ENCODE measurements around the gene SP3. TPM values are rescaled to one million over a fixed set of nuclear protein-coding genes. Genes with fewer than 3 reads are reported as not detected.

SP3 gene
- total RNA-seq, 1 donor from 2014 or later = 210 TPM

DNA sequence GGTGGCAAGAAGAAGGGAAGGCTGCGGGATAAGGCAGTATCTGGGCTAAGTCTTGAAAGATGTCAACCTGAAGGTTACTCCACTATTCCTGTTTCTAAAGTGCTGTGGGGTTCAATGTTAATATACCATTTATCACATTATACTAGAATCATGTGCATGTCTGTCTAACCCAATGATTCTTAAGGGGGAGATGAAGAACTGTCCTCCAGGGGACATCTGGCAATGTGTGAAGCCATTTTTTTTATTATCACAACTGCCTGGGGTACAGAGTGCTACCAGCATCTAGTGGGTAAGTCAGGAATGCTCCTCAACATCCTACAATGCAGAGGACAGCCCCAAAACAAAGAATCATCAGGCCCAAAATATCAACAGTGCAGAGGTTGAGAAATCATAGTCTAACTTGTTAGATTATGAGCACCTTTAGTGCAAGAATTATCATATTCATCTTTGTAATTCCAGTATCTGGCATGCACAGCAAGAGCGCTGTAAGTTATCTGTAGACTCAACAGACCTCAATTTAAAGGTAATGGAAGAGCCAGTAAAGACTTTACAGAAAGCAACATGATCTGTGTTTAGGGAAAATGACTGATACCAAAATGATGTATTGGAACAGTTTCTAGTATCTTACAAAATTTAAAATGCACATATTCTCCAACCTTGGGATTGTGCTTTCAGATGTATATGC, 26.3 kb downstream of the SP3 start:
- H4K20me1 ChIP-seq (ENCODE audit: low read depth) = peaks cover 99% of the 10 kb centered on the region
- H3K27me3 ChIP-seq = no peaks in the 10 kb centered on the region
- no peak overlapping the region for H2AFZ ChIP-seq (replicated peaks)
- H3F3A ChIP-seq (ENCODE audit: low read depth) = no peaks in the 10 kb centered on the region
- peaks cover 9% of the 10 kb centered on the region for H3K4me1 Mint-ChIP-seq
- no peak for DNase-seq (ENCODE audit: low spot score)
- no peak overlapping the region for H3K27ac ChIP-seq
- no peak overlapping the region for H3K4me3 Mint-ChIP-seq
- H3K79me2 ChIP-seq (ENCODE audit: low read depth) = peaks cover 100% of the 10 kb centered on the region
- no peak for TF ChIP-seq EZH2phosphoT487 (IDR thresholded peaks at IDR 0.05)
- TF ChIP-seq, protein P1, sequence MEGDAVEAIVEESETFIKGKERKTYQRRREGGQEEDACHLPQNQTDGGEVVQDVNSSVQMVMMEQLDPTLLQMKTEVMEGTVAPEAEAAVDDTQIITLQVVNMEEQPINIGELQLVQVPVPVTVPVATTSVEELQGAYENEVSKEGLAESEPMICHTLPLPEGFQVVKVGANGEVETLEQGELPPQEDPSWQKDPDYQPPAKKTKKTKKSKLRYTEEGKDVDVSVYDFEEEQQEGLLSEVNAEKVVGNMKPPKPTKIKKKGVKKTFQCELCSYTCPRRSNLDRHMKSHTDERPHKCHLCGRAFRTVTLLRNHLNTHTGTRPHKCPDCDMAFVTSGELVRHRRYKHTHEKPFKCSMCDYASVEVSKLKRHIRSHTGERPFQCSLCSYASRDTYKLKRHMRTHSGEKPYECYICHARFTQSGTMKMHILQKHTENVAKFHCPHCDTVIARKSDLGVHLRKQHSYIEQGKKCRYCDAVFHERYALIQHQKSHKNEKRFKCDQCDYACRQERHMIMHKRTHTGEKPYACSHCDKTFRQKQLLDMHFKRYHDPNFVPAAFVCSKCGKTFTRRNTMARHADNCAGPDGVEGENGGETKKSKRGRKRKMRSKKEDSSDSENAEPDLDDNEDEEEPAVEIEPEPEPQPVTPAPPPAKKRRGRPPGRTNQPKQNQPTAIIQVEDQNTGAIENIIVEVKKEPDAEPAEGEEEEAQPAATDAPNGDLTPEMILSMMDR (IDR thresholded peaks at IDR 0.05) = no peak
- TF ChIP-seq EZH2 (IDR thresholded peaks at IDR 0.05) = no peak
- no peak overlapping the region for H3K27ac Mint-ChIP-seq
- no peak overlapping the region for H3K4me3 ChIP-seq
- no peaks in the 10 kb centered on the region for H3K9me3 ChIP-seq (ENCODE audit: low read depth)
- H3K27me3 Mint-ChIP-seq (ENCODE audit: insufficient read depth, low read depth) = no peaks in the 10 kb centered on the region
- peaks cover 8% of the 10 kb centered on the region for H3K9me3 Mint-ChIP-seq
- no peak overlapping the region for H3K4me2 ChIP-seq
- no peak overlapping the region for H3K9ac ChIP-seq
- no peaks in the 10 kb centered on the region for H3K36me3 ChIP-seq
- peaks cover 5% of the 10 kb centered on the region for H3K4me1 ChIP-seq
- peaks cover 50% of the 10 kb centered on the region for H3K36me3 Mint-ChIP-seq

GRCh38 chr2:173935305-173935704, 29.9 kb downstream of the SP3 start:
- Histone ChIP-seq H3K36me3 (no peaks in the 10 kb centered on the region), H3K9me3 (ENCODE audit: low read depth) (no peaks in the 10 kb centered on the region), H3K27ac (peak overlapping the region; percentile 8), H4K20me1 (ENCODE audit: low read depth) (peaks cover 92% of the 10 kb centered on the region), H3F3A (ENCODE audit: low read depth) (no peaks in the 10 kb centered on the region), H3K27me3 (no peaks in the 10 kb centered on the region), H3K4me1 (peaks cover 5% of the 10 kb centered on the region), H2AFZ (replicated peaks) (no peak overlapping the region), H3K4me3 (no peak overlapping the region), H3K4me2 (no peak overlapping the region), H3K79me2 (ENCODE audit: low read depth) (peaks cover 100% of the 10 kb centered on the region), H3K9ac (no peak overlapping the region)
- Mint-ChIP-seq H3K9me3 (peaks cover 2% of the 10 kb centered on the region), H3K36me3 (peaks cover 45% of the 10 kb centered on the region), H3K27ac (no peak overlapping the region), H3K4me3 (no peak overlapping the region), H3K4me1 (peaks cover 3% of the 10 kb centered on the region), H3K27me3 (ENCODE audit: insufficient read depth, low read depth) (no peaks in the 10 kb centered on the region)
- no peak for DNase-seq (ENCODE audit: low spot score)
- TF ChIP-seq EZH2 (IDR thresholded peaks at IDR 0.05) = no peak
- TF ChIP-seq, protein P1 (IDR thresholded peaks at IDR 0.05) = no peak
- no peak for TF ChIP-seq EZH2phosphoT487 (IDR thresholded peaks at IDR 0.05)

GRCh38 chr2:173934895-173935294, 30.3 kb downstream of the SP3 start:
- Mint-ChIP-seq H3K4me1 (peaks cover 3% of the 10 kb centered on the region), H3K27ac (no peak overlapping the region), H3K4me3 (no peak overlapping the region), H3K9me3 (peaks cover 2% of the 10 kb centered on the region), H3K36me3 (peaks cover 42% of the 10 kb centered on the region), H3K27me3 (ENCODE audit: insufficient read depth, low read depth) (no peaks in the 10 kb centered on the region)
- DNase-seq (ENCODE audit: low spot score) = no peak
- Histone ChIP-seq H2AFZ (replicated peaks) (no peak overlapping the region), H3K9ac (no peak overlapping the region), H3K4me2 (no peak overlapping the region), H3F3A (ENCODE audit: low read depth) (no peaks in the 10 kb centered on the region), H3K36me3 (no peaks in the 10 kb centered on the region), H3K79me2 (ENCODE audit: low read depth) (peaks cover 100% of the 10 kb centered on the region), H4K20me1 (ENCODE audit: low read depth) (peaks cover 92% of the 10 kb centered on the region), H3K9me3 (ENCODE audit: low read depth) (no peaks in the 10 kb centered on the region), H3K4me3 (no peak overlapping the region), H3K27ac (no peak overlapping the region), H3K27me3 (no peaks in the 10 kb centered on the region), H3K4me1 (peaks cover 5% of the 10 kb centered on the region)
- TF ChIP-seq, protein P1 (IDR thresholded peaks at IDR 0.05) = no peak
- no peak for TF ChIP-seq EZH2 (IDR thresholded peaks at IDR 0.05)
- no peak for TF ChIP-seq EZH2phosphoT487 (IDR thresholded peaks at IDR 0.05)
